IPS DF 19.7 (cell line): ENCODE measurements around the gene FAM3D.
A peak's percentile ranks its signal among the peaks of the same experiment; 100 is the strongest.
"Not testable (repeated sequence)": the region's sequence is repeated elsewhere in the genome, so short reads cannot be mapped to it uniquely, and the experiment has no call there.

ENCODE experiments used
- DNase-seq: peaks from one replicate; pipeline ENCODE4 v3.0.0-alpha.2; 2013; ENCODE audit warnings: low read depth, low spot score

FAM3D gene, protein sequence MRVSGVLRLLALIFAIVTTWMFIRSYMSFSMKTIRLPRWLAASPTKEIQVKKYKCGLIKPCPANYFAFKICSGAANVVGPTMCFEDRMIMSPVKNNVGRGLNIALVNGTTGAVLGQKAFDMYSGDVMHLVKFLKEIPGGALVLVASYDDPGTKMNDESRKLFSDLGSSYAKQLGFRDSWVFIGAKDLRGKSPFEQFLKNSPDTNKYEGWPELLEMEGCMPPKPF

DNA sequence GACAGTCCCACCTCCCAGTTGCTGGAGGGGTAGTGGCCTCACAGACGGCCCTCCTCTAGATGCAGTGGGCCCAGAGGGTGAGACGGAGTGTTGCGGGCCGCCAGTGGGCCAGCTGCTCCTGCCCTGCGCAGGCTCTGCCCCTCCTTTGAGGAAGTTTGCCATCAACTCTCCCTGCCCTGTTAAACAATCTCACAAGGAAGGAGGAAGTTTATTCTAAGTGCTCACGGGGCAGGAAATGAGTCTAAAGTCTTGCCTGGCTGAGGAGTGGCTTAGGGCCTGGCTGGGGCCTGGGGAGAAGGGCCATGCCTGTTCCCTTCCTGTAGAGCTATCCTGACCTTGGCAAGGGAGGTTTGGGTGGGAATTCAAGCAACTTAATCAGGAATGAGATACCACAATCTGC is at the start of gene FAM3D:
TSS of gene FAM3D (minus strand) at position 92 of the 400 bp plus-strand sequence. CDS start 11,211 bp downstream, outside the sequence.
- no peak for DNase-seq

DNA sequence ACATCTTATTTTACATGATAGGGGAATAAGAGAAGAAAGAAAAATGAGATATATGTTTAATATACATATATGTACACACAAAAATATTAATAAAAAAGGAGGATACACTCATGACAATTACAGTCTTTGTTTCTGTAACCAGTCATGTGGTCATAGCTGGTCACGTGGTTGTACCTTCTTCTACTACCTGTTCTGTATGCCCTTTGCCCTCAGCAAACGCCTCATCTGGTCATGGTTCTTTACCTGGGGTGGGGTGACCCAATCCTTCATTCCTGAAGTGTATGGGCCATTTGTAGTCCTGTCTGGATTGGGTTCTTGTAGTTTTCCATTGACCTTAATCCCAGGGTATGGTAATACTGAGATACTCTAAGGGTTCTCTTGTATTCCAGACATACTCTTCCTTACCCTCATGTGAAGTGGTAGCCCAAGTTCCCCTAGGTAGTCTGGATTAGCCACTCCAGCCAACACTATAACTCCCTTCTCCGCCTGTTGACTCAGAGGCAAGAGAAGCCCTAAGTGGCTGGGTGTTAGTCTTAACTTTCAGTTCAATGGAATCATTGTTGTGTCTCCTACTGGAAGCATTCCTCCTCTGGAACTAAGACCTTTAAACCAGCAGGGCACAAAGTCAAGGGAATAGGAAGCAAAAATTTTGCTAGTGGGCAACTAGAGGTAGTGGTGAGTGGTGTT is 47.3 kb upstream of the FAM3D start:
- DNase-seq: no peak

DNA sequence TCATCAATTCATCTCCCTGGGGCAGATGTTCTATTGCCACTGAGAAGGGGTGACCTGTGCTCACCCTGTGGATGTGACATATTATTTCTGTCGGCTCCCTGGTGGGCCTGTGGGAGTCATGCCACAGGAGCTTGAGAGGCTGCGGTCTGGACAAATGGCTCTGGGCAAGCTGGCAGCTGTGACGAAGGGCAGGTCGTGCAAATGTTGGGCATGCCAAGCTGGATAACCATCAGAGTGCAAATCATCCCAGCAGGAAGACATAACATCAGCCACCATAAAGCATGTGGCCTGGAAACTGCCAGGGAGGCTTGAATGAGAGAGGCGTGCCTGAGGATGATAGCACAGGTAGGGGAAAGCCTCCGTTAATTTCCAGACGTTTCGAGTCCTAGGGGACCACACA is 45.3 kb upstream of the FAM3D start:
- DNase-seq: no peak

DNA sequence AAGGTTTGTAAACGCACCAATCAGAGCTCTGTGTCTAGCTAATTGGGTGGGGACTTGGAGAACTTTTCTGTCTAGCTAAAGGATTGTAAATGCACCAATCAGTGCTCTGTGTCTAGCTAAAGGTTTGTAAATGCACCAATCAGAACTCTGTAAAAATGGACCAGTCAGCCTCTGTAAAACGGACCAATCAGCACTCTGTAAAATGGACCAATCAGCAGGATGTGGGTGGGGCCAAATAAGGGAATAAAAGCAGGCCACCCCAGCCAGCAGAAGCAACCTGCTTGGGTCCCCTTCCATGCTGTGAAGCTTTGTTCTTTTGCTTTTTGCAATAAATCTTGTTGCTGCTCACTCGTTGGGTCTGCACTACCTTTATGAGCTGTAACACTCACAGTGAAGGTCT is 42.4 kb upstream of the FAM3D start:
- not testable (repeated sequence) for DNase-seq

DNA sequence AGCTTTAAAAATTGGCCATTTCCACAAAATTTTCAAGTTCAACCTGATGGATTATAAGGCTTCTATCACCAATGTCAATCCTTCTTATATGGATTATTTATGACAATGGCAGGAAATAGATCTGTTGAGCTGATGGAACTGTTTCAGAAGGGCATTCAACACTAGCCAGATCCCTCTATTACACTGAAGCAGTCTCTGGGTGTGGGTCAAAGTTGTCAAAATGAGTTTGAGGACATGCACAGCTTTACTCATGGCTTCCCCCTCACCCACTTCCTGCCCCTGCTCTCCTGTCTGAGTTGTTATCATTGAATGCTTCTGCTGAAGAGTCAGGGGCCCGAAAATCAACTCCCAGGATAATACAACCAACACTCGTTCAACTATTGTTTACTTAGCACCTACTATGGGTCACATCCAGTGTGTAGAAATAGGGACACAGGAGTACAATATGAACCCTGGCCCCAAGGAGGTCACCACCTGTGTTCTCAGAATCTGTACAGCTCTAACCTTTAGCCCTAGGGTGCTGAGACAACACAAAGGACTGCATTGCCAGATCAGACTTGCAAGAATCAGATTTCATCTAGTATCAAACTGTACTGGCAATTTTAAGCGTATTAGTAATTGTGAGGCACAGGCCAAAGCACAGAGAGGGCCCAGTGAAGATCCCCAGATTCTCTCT is 41.7 kb upstream of the FAM3D start:
- DNase-seq: no peak

DNA sequence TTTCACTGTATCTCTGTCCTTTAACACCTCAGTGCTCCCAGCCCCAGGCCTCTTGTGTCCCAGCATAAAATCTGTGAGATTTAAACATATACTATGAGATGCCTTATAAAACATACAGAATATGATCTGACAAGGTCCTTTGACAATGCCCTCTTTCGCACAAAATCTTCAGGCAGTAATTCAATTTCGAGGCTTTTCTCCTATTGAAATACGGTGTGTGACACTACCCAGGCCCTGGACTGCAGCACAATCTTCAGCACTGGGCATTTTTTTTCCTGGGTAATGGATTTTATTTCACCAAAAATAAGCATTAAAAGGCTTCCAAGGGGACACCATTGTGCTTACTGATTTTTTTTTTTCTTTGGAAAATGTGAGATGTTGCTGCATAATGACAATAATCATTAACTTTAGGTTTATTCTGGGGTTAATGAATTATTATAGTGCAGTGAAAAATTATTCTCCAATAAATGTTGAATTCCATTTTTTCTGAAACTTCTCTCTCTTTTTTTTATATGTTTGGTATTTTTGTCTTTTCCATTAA is 40.9 kb upstream of the FAM3D start:
- no peak for DNase-seq

DNA sequence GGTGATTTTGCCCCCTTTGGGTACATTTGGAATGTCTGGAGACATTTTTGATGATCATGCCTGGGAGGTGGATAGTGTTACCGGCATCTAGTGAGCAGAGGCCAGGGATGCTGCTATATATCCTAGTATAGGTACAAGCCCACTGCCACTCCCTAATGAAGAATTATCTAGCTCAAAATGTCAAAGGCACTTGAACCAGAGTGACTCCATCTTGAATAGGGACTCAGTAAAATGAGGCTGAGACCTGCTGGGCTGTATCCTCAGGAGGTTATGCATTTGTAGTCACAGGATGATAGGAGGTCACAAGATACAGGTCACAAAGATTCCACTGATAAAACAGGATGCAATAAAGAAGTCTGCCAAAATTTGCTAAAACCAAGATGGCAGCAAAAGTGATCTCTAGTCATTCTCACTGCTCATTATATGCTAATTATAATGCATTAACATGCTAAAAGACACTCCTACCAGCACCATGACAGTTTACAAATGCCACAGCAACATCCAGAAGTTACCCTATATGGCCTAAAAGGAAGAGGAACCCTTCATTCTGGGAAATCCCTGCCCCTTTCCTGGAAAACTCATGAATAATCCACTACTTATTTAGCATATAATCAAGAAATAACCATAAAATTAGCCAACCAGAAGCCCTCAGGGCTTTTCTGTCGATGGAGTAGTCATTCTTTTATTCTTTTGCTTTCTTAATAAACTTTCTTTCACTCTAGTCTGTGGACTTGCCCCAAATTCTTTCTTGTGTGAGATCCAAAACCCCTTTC is 40.0 kb upstream of the FAM3D start:
- DNase-seq: no peak

DNA sequence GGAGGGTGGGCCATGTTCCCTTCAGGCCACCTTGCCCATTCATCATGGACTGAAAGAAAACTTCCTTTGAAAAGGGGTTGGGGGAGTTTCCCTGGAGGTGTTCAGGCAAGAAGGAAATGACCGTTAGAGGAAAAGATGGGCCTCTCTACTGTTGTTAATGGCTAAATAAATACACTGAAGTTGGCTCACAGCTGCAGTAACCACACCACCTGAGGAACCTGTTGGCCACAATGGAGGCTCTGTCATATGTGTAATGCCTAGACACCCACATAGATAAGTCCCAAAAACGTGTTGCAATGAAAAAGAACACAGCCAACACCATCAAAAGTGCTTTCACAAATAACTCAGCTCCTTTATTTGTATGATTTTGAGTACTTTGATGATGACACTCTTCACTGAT is 38.2 kb upstream of the FAM3D start:
- no peak for DNase-seq

DNA sequence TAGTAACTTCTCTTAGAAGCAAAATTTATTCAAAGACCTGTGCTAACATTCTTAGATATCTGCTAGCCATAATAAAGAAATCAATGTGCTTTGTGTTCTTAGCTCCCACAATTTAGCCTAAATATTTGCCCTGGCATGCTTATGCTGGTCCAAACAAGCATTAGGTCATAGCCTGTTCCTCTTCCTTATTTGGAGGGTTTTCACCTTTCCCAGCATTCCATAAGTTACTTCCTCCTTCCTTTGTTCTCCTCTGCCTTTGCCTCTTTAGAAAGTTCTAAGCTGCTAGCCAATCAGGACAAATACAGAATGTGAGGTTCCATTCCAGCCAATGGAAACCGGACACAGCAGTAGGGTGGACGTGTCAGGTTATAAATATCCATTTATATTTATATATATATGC is 37.7 kb upstream of the FAM3D start:
- DNase-seq: not testable (repeated sequence)

DNA sequence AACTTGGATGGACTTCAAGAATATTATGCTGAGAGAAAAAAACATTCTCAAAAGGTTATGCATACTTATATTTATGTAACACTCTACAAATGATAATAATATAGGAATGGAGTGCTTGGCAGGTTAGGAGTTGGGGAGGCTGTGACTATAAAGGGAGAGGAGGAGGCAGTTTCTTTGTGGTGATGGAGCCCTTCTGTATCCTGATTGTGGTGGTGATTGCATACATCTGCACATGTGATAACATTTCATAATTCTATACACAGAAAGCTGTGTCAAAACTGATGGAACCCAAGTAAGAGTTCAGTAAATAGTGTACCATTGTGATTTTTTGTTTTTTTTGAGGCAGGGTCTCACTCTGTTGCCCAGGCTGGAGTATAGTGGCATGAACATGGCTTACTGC is 31.7 kb upstream of the FAM3D start:
- DNase-seq: no peak

DNA sequence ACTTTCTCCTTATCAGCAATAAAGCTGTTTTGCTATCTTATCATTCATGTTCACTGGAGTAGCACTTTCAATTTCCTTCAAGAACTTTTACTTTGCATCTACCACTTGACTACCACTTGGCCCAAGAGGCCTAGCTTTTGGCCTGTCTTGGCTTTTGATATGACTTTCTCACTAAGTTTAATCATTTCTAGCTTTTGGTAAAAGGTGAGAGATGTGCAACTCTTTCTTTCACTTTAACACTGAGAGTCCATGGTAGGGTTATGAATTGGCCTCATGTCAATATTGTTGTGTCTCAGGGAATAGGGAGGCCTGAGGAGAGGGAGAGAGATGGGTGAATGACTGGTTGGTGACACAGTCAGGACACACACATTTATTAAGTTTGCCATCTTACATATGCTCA is 31.0 kb upstream of the FAM3D start:
- DNase-seq: no peak

DNA sequence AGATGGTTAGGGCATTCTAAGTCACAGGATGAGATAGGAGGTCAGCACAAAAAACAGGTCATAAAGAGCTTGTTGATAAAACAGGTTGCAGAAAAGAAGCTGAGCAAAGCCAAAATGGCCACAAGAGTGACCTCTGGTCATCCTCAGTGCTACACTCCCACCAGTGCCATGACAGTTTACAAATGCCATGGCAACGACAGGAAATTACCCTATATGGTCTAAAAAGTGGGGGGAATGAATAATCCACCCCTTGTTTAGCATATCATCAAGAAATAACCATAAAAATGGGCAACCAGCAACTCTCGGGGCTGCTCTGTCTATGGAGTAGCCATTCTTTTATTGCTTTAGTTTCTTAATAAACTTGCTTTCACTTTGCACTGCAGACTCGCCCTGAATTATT is 30.2 kb upstream of the FAM3D start:
- DNase-seq: not testable (repeated sequence)

DNA sequence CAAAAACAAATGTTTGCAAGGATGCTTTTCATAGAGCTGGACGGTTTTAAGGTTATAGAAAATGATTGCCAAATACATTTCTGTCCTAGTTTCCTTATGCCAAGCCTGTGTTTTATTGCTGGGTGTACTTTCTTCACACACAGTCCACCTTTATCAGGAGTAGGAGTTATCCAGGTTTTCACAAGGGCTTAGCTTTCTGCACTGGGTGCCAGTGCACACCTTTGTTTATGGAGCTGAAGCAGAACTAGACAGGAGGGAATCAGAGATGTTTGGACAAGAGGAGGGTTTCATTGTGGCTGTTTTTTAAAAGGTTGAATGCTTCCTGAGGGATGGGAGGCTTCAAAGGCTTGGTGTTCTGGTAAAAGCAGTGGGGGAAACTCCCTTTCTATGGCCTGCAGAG is 29.5 kb upstream of the FAM3D start:
- DNase-seq: no peak

DNA sequence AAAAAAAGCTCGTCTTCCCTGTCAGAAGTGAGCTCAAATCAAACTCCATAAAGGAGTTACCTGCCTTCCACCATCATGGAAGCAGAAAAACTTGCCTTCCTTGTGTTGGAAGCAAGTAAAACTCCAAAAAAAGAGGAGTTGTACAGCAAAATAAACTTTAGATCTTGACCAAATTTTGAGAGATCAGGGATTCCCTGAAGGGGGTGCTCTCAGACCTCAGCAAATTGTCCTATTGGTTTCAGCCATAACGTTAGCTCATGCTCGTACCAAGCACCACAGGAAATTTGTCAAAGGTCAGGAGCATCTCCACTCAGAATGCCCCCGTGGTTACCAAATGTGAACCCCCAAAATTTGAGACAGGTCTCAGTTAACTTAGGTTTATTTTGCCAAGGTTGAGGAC is 28.7 kb upstream of the FAM3D start:
- DNase-seq: not testable (repeated sequence)

DNA sequence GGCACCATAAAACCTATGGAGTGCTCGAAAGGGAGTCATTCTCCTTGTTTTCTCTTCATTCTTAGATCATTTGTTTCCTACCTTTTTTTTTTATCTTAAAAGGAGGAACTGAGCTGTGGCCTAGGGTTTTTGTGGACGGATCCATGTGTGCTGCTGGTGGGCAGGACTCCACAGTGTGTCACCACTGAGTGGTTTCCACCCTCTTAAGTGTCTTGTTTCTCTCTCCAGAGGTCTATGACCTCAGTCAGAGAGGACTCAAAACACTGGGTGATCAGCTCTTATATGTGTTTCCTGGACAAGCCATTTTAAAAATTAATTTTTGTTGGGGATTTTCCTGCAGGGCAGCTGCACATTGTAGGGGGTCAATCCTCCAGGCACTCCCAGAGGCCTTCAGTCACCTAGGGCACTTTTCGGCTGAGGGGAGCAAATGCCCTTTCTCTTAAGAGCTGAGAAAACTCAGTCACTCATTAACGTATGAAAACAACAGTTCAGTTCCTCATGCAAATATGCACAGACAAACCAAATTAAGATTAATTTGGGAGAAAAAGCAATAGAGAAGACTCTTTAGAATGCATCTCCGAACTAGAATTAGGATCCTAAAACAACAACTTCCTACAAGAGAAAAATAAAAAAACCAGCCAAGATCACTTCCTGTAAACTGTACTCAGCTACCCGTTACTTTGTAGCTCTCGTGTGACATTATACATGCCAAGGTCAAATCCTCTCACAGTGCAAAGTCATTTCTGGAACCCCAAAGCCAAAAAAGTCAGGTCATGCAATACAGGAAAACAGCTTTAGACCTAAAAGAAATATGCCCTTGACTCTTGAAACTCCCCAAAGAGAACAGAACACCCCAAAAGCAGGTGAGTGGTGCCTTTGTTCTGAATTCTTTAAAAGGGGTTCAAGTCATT is 27.6 kb upstream of the FAM3D start:
- DNase-seq: no peak

DNA sequence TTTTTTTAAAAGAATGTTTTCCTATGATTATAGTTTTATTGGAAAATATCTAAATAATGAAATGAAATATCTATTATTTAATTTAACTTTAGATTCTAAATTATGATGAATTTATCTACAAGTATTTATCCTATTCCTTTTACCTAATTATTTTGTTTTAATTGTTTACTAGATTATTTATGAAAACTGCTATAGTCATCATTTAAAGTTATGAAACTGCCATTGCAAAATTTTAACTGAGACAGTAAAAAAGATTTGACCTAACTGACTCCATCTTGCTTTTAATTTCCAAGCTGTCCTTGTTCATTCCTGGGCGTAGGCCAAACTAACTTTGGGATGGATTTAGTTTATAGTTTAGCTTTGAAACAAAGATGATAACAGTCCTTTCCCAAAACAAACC is 25.9 kb upstream of the FAM3D start:
- no peak for DNase-seq

DNA sequence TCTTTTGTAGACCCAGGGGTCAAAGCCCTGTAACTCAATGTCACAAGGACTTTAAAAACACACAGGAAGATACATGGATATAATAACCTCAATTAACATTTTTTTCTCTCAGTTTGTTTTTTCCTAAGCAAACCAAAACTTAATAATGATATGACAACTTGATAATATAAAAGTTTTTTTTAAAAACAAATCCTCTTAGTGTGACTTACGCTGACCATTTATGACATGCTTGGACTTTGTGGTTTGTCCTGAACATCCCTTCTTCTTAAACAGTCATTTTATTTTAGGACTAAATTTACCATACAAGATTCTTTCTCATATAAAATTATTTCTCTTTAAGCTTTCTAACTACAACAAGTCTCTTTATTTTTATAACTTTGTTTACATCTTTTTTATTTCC is 25.4 kb upstream of the FAM3D start:
- peak; percentile 52 for DNase-seq

DNA sequence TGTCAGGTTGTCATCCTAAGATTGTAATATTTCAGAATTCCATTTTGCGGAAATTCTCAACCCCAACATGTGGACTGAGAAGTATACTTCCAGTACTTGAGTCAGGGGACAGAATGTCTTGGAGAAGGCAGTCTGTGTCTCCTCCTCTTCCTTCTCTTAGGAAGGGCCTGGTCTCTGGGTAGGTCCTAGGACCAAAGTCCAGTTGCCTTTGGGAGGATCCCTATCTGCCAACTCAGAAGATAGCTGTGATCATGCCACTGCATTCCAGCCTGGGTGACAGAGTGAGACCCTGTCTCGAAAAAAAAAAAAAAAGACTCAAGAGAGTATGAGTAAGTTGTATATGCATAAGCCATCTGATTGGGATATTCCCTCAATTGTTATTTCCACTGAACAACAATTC is 23.9 kb upstream of the FAM3D start:
- DNase-seq: no peak

DNA sequence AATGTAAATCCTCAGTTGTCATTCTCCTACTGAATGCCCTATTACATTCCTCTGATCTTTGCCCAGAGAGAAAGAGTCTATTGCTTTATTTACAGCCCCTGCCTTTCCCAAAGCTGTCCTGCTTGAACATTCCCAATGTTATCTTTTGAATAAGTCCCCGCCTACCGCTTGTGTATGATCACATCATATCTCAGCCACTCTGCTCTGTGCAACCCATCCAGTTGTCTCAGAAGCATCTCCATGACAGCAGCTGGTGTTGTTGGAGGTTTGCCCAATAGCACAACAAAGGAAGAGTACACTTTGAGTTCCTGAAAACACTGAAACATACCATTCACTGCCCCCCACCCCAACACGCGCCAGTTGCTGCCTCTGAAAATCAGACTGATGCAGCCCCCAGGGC is 22.0 kb upstream of the FAM3D start:
- DNase-seq: no peak

DNA sequence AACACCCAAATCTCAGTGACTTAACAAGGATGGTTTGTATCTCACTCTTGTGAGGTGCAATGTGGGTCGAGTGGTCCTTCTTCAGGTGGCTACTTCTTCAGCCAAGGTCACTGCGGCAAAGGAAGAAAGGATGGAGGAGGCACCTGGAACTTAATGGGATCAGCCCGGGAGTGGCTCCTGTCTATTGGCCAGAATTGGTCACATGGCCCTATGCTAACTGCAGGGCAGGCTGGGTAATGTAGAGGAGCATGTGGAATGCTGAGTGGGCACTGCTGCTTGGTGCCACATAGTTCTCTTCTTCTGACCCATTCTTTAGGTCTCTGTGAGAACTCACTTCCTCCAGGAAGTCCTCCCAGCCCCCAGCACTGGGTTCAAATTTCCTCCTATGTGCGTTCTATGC is 20.3 kb upstream of the FAM3D start:
- DNase-seq: no peak

DNA sequence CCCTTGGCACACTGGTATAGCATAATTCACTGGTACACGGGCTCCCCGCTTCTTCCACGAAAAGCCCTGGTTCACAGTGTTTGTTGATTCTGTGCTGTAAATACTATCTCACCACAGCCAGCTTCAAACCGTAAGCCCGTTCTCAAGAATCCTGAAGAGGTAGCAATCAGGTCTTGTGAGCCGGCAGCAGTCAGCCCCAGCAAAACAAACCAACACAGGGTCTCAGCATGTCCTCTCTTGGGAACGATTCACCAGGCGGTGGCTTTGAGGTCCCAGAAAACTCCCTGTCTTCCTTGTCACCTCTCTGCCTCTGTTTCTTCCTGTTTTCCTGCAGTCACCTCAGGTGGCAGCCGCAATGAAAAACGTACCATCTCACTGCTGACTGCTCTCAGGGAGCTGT is 19.1 kb upstream of the FAM3D start:
- no peak for DNase-seq
